ENCODE data around the gene PHTF2.

PHTF2 gene

DNA sequence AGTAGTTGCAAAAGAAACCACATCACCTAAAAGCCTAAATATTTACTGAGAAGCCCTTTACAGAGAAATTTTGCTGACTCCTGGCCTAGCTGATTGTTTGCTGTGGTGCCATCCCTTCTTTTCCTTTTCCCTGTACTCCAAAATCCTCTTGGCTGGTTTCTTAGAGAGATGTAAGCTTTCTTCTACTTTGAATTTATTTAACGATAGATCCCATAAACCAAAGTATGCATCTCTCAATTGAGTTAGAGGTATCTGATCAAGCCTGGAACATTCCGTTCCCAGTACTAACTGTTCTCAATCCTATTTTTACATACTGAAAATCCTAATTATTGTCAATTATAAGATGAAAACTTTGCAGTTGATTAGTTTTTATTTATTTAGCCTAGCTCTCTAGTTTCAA lies 6.6 kb upstream of the PHTF2 start:
- in situ Hi-C loops (cut with MboI; ENCODE audit: low sequenced_read_pairs), result no loop called here

DNA sequence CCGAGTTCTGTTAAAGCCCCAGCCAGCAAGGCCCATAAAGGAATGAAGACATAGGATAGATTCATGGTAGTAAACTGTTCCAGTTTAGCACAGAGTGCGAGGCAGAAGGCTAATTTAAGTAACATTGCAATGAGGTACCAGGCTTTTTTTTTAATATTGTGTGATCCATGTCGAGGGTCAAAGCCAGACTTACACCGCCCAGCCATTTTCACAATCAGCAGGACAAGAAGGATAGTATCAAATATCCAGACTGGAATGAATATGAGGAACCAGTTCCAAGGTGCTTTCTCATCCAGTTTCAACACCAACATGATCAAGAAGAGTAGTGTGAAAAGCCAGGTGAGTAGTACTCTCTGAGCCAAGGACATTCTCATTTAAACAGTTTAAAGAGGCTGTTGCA lies 4.6 kb upstream of the PHTF2 start:
- in situ Hi-C loops (cut with MboI; ENCODE audit: low sequenced_read_pairs), result no loop called here

DNA sequence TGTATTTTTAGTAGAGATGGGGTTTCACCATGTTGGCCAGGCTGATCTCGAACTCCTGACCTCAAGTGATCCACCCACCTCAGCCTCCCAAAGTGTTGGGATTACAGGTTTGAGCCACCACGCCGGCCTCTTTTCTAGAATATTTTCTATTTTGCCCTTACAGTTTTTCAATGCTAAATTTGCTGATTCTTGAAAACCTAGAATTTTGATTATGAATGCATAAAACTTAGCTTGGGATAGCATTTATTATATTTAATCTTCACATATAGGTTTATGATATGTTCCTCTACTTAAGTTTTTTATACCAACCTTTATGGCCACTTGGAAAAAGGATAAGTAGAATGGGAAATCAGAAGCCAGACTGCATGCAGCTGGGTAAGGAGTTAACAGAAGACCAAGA lies 2.5 kb upstream of the PHTF2 start:
- in situ Hi-C loops (cut with MboI; ENCODE audit: low sequenced_read_pairs), result no loop called here

DNA sequence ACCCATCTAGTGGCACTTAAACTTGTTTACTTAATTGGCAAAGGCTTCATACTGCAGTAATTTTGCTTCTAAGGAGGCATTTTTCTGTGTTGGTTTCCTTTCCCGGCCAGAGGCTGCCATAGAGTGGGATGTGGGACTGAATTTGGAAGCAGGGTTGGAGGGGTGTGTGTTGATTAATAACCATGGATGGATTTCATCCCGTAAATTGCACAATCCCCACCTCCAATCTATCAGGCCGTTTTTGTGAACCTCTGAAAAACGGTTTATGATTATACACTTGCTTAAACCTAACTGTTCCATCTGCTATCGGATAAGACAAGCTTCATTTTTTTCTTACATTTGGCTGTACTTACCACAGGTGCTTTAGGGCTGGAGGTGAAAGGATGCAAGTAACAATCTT lies 1.6 kb upstream of the PHTF2 start:
- in situ Hi-C loops (cut with MboI; ENCODE audit: low sequenced_read_pairs), result no loop called here

DNA sequence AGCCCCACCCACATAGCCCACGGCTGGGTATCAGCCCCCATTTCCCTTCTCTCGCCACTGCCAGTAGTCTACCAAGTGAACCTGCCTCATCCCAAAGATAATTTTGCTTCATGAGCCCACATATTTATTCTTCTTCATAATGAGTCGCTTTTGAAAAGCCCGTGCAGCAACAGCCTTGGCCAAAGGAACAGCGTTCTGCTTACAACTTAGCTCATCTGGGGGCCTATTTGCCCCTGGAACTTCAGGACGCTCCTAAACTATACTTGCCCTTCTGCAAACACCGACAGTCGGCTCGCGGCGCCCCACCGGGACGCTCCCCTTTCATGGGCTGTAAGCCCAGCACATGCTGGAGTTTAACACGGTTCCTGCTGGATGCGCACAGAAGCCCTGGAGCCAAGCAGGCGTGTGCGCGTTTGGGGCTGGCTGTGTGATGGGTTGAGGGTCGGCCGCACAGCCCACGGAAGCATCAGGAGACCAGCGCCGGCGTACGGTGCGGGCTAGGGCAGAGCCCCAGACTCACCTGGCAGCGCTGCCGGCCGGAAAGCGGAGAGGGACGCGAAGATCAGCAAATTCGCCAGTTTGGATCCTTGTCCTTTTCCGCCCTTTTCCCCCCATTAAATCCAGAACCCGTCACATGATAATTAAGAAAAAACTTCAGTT lies 709 bp upstream of the PHTF2 start:
- in situ Hi-C loops (cut with MboI; ENCODE audit: low sequenced_read_pairs), result no loop called here

DNA sequence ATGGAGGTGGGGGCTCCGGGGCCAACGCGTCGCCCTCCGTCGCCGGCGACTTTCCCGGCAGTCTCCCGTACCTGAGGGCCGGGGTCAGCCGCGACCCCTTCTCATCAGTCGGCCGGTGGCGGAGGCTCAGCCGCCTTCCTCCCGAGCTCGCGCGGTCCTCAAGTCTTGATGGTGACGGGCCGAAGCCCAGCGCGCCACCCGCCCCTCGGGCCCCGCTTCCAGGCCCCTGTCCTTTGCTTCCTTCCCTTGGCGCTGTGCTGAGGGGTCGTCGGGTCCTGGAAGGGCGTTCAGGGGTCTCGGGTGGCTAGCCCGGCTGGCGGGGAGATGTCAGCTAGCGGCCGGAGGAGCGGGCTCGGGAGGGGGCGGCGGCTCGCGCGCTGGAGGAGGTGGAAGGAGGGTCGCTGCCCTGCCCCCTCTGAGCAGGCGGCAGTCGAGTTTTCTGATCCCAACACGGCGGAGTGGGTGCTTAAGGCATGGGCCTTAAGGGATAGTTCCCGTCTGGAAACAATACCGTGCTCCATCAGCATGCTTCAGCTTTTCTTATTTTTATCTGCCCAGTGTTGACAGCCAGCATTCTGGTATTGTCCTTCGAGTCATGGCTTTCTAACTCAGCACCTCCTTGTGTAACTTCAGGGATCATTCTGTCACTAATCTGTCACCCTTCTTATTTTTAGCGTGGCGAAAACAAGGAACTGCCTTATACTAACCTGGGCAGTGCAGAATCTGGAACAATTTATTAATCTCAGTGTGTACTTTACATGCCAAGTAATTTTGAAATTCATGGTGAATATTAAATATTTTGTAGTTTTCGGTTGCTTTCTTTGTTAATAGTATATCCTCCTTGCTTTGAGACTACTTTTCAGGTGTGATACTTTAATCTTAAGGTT lies 748 bp downstream of the PHTF2 start:
- in situ Hi-C loops (cut with MboI; ENCODE audit: low sequenced_read_pairs), result no loop called here

DNA sequence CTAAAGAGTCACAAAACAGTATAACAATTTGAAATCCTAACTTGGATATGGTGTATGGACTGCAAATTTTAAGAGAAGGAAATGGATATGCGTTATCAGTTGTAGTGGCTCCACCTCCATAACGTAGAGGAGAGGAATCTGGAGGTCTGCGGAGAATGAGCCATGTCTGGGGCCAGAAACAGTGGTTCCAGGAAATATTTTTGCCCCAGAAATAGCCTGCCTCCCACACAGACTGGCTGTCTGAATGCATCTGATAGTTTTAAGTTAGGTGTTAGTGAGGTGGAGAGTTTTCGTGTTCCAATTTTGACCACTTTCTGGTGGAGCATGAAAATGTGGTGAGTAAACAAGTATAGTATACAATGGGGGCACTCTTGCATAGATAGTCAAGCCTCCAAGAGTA lies 1.6 kb downstream of the PHTF2 start:
- in situ Hi-C loops (cut with MboI; ENCODE audit: low sequenced_read_pairs), result no loop called here

DNA sequence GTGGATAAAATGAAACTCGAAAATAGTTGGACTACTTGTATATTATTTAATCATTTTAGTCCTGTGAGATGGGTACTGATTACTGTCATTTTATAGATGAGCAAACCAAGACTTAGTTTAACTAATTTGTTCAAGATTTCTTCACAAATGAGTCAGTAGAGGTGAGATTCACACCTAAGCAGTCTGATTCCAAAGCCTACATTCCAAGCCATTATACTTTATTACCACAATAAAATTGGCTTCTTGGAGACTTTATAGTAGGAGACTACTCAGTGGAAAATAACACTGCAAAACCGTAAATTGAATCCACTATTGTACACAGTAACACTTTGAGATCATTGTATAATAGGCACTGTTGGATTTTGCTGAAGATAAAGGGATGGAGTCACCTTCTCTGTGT lies 2.2 kb downstream of the PHTF2 start:
- in situ Hi-C loops (cut with MboI; ENCODE audit: low sequenced_read_pairs), result no loop called here

DNA sequence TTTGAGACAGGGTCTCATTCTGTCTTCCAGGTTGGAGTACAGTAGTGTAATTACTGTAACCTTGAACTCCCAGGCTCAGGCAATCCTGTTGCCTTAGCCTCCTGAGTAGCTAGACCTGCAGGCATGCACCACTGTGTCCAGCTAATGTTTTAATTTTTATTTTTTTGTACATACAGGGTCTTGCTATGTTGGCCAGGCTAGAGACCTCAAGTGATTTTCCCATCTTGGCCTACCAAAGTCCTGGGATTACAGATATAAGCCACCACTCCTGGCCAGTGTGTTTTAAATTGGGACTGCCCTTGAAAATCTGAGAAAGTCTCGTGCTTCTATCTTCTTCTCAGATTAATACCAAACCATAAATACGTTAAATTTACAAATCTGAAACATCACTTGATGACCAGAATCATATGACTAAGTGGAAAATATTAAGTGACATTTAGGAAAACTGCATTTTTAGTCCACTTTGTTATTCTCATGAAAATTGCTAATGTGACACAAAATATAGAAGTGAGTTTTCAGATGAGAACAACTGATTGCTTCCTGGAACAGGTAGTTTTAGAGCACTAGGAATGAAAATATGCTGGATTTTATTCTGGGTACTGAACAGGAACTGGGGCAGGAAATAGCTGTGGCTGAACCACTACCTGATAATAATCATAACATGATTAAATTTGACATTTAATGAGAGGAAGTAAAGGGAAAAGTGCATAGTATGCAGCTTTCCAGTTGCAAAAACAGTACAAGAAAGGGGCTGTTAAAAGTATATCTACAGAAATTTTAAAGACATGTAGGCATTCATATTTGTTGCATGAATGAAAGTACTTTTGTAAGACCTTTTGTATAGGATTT lies 4.2 kb downstream of the PHTF2 start:
- in situ Hi-C loops (cut with MboI; ENCODE audit: low sequenced_read_pairs), result no loop called here

DNA sequence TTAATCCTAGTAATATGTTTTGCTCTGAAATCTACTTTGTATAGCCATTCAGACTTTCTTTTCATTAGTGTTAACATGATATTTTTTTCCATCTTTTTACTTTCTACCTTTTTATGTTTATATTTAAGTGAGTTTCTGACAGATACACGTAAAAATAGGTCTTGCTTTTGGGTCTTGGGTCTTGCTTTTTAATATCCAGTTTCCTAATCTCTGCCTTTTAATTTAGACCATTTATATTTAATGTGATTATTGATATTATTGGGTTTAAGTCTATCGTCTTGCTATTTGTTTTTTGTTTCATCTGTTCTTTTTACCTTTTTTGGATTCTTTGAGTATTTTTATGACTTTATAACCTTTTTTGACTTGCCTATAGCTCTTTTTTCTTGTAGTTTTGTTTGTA lies 7.9 kb downstream of the PHTF2 start:
- in situ Hi-C loops (cut with MboI; ENCODE audit: low sequenced_read_pairs), result no loop called here

DNA sequence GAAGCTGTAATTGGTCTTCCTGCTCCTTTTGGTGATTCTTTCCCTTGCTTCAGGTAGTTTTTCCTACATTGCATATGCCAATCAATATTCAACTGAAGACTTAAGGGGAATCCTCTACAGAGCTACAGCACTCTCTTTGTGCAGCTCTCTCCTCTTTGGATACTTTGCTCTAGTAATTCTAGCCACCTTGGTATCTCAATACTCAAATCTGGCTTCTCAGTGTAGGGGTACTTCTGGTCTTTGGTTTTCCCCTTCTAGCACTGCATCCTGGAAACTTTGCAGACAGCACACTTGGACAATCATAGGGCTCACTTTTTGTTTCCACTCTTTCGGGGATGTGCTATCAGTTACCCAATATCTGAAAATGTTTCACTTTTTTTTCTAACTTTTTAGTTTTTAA lies 9.9 kb downstream of the PHTF2 start:
- in situ Hi-C loops (cut with MboI; ENCODE audit: low sequenced_read_pairs), result no loop called here

DNA sequence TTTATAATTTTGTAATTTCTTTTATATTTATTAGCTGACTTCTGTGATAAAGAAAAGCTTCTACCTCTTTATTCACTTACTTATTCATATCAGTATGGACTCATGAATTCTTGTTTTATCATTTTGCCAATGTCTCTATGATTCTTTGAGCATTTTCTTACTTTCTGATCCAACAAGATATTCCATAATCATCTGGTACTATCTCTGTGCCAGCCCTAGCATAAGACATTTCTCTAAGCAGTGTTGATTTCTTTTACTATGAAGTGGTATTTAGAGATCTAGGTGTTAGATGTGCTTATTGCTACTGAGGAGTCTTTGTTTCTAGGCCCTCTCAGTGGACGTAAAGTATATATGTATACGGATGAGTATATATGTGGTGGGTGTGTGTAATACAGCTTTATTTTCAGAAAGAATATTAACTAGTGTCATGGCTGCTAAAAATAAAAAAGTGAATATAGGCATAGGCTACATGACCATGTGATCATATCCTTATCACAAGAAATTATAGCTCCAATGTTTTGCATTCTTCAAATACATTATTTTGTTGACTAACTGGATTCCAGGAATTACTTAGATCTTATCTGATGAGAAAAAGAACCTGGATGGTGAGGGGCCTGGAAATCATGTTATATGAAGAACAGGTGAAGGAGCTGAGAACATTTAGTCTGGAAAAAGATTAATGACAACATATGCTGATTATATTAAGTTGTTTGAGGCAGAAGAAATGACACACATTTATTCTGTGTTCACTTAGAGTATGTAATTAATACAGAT lies 13.1 kb downstream of the PHTF2 start:
- in situ Hi-C loops (cut with MboI; ENCODE audit: low sequenced_read_pairs), result no loop called here

DNA sequence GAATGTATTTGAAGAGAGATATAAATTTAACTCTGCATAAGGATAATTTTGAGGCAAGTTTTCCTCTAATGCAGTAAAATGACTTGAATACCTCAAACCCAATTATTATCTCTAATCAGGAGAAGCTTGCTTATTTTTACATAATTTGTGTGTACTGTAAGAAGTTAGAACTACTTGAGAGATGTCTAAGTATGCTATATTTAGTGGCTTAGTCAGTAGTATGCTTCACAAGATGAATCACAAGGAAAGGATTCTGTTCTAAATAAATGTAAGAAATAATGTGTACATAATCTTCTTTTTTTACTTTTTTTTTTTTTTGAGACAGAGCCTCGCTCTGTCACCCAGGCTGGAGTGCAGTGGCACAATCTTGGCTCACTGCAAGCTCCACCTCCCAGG lies 13.7 kb downstream of the PHTF2 start:
- in situ Hi-C loops (cut with MboI; ENCODE audit: low sequenced_read_pairs), result no loop called here

DNA sequence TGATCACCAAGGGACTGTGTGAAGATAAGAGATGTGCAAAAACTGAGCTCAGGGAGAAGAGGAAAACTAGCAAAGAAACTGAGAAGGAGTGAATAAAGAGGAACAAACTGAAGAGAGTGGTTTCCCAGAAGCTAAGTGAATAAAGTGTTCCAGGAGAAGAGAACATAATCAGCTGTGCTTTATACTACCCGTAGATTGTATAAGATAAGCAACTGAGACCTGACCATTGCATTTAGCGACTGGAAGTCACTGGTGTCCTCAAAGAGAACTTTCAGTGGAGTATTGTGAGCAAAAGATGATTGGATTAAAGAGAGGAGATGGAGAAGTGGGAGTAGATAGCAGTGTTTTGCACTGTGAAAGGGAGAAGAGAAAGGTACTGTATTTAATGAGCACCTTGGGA lies 14.6 kb downstream of the PHTF2 start:
- in situ Hi-C loops (cut with MboI; ENCODE audit: low sequenced_read_pairs), result no loop called here

DNA sequence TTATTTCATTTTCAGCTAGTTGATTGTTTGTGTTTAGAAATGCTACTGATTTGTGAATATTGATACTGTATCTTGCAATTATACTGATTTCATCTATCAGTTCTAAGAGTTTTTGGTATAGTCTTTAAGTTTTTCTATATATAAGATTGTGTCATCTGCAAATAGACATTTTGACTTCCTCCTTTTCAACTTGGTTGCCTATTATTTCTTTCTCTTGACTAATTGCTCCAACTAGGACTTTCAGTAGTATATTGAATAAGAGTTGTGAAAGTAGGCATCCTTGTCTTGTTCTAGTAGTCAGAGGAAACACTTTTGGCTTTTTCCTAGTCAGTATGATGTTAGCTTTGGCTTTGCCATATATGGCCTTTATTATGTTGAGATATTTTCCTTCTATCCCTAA lies 20.4 kb downstream of the PHTF2 start:
- in situ Hi-C loops (cut with MboI; ENCODE audit: low sequenced_read_pairs), result no loop called here

DNA sequence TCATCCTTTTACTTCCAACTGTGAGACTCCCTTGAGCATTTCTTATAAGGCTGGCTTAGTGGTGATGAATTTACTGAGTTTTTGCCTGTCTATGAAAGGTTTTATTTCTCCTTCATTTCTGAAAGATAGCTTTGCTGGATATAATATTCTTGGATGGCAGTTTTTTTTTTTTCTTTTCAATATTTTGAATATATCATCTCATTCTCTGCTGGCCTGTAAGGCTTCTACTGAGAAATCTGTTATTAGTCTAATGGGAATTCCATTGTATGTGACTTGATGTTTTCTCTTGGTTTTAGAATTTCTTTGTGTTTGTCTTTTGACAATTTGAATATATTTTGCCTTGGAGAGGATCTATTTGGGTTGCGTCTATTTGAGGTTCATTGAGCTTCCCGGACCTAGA lies 22.4 kb downstream of the PHTF2 start:
- in situ Hi-C loops (cut with MboI; ENCODE audit: low sequenced_read_pairs), result no loop called here

DNA sequence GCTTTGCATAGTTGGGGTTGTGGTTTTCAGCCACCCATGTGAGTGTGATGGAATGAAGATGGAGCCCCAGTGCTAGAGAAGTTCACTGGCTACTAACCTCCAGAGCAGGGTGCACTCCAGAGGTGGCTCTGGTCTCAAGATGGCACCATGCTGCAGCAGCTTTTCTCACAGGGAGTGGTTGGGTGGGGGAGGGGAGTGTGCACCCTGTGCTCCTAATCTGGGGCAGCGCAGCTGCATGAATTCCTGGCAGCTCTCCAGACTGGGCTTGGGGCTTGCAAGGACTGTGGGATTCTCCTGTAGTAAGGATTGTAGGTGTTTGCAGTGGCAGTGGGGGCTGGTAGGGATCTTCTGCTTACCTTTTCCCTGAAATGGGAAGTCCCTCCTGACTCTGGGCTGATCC lies 23.7 kb downstream of the PHTF2 start:
- in situ Hi-C loops (cut with MboI; ENCODE audit: low sequenced_read_pairs), result no loop called here

DNA sequence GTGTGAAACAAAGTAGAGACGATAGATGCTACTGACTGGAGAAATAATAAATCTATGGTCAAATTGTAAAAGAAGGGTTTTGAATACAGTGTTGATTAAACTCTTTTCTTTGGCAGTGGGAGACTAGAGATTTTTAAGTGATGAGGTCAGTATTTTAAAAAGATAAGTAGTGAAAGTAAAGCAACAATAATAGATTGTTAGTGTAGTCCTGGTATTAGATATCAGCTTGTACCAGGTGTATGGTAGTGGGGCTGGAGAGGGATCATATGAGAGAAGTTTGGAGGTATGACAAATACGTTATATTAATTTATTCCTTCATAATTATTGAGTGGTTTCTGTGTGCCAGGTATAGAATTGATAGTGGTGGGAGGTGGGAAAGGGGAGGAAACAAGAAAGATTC lies 25.2 kb downstream of the PHTF2 start:
- in situ Hi-C loops (cut with MboI; ENCODE audit: low sequenced_read_pairs), result no loop called here

DNA sequence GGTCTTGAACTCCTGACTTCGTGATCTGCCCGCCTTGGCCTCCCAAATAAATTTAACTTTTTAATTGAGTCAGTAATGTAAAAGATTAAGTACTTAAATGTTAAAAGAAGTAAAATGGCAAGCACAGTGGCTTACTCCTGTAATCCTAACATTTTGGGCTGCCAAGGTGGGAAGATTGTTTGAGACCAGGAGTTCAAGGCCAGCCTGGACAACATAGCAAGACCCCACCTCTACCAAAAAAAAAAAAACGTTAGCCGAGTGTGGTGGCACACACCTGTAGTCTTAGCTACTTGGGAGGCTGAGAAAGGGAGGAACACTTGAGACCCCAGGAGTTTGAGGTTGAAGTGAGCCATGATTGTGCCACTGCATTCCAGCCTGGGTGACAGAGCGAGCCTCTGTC lies 26.1 kb downstream of the PHTF2 start:
- in situ Hi-C loops (cut with MboI; ENCODE audit: low sequenced_read_pairs), result no loop called here

DNA sequence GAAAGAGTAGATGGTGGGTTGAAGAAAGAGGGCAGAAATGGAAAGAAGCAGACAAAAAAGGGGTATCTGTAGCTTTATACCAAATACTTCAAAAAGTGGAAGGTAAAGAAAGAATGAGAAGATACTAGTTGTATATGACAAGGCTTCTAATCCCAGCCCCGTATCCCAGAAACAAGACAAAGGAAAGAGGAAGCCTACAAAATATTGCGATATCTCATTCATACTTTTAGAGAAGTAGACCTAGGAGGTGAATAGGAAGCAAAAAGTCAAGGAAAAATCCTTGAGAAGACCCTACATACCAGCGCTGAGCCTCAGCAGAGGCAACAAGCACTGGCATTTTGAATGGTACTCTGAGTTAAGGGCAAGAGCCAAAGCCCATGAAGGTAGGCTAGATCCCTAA lies 26.6 kb downstream of the PHTF2 start:
- in situ Hi-C loops (cut with MboI; ENCODE audit: low sequenced_read_pairs), result no loop called here

DNA sequence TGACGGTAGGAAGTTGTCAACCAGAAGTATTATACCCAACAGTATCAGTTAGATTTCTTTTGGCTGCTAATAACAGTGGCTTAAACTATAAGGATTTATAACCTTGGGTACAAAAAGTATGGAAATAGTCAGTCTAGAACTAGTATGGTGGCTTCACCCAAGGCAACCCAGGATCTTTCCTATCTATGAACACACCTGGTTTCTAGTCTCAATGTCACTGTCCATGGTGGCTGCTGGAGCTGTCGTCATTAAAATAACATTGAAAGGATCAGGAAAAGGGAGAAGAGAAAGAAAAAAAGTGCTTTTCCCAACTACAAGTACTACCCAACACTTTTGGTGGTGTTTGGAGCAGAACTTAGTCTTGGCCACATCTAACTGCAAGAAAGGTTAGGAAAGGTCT lies 27.7 kb downstream of the PHTF2 start:
- in situ Hi-C loops (cut with MboI; ENCODE audit: low sequenced_read_pairs), result no loop called here
